ENCODE measurements around the gene ALCAM.

GRCh38 chr3:105503191-105503593 is 136.5 kb downstream of the ALCAM start:
- TF ChIP-seq POLR2AphosphoS5 (IDR thresholded peaks at IDR 0.05; ENCODE audit: low read depth) (no peak), CTCF (IDR thresholded peaks at IDR 0.05; ENCODE audit: insufficient read depth, low read length) (no peak), GABPA (IDR thresholded peaks at IDR 0.05; ENCODE audit: low read depth) (no peak)
